ENCODE measurements around the gene MEN1. TPM values are rescaled to one million over a fixed set of nuclear protein-coding genes. Genes with fewer than 3 reads are reported as not detected.

MEN1 gene
- total RNA-seq, 1 experiment from 2014 or later = 46.1 TPM

GRCh38 chr11:64826578-64827450 lies 16.5 kb upstream of the MEN1 start:
- no peak for TF ChIP-seq CTCF (conservative IDR thresholded peaks at IDR 0.05; ENCODE audit: low read depth, low read length)
- TF ChIP-seq EZH2phosphoT487 (IDR thresholded peaks at IDR 0.05; ENCODE audit: borderline replicate concordance, low read length) = no peak
- no peak for TF ChIP-seq EZH2 (IDR thresholded peaks at IDR 0.05; ENCODE audit: low read length, unreplicated experiment)
- no peaks in the 10 kb centered on the region for H3K27me3 ChIP-seq (ENCODE audit: low read length)
- intact Hi-C loops (cut with micrococcal nuclease) = no loop called here
- no peak overlapping the region for H3K4me3 ChIP-seq (ENCODE audit: low read length)
- no peak overlapping the region for H3K4me2 ChIP-seq (ENCODE audit: low read length)
- no peaks in the 10 kb centered on the region for H4K20me1 ChIP-seq (ENCODE audit: low read length)
- H2AFZ ChIP-seq (ENCODE audit: low read length) = no peak overlapping the region
- ATAC-seq (no peak), DNase-seq (no peak)
- H3F3A ChIP-seq (ENCODE audit: low read length, unreplicated experiment) = no peaks in the 10 kb centered on the region
- no peak overlapping the region for H3K27ac ChIP-seq (ENCODE audit: low read length)
- peaks cover 23% of the 10 kb centered on the region for H3K36me3 ChIP-seq (ENCODE audit: low read depth, low read length)
- no TSS peak for BruUV-seq (replicated peaks)
- no peaks in the 10 kb centered on the region for H3K4me1 ChIP-seq (ENCODE audit: insufficient read depth, low read length)
- H3K9me3 ChIP-seq (ENCODE audit: low read length) = no peaks in the 10 kb centered on the region
- H3K9me2 ChIP-seq (replicated peaks; ENCODE audit: low read length) = no peaks in the 10 kb centered on the region
- ChIA-PET POLR2A (ENCODE audit: unreplicated experiment) (no interaction called here), CTCF (interaction anchor here (0.6 kb wide), 1 partner anchor 9 kb away, joined by 3 read pairs; no protein-coding TSS in a partner anchor)
- H3K79me2 ChIP-seq (ENCODE audit: low read length) = no peaks in the 10 kb centered on the region
- no peak overlapping the region for H3K9ac ChIP-seq (ENCODE audit: low read length)

DNA sequence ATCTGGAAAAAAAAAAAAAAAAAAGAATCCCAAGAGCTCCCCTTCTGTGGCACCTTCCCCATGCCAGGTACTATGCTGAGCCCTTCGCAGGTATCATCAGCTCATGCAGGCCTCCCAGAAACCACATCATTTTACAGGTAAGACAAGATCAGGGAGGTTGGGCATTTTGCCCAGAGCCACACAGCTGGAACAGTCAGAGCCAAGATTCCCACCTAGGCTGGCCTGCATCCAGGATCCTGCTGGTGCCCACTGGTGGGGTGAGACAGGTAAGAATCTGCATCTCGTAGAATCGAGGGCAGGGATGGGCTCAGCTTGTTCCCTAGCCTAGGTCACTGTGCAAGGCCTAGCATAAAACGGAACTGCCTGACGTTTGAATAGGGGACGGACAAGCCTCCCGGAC lies 15.7 kb upstream of the MEN1 start:
- no peaks in the 10 kb centered on the region for H3K4me1 ChIP-seq (ENCODE audit: insufficient read depth, low read length)
- H3K4me2 ChIP-seq (ENCODE audit: low read length) = no peak overlapping the region
- H3K9me3 ChIP-seq (ENCODE audit: low read length) = no peaks in the 10 kb centered on the region
- H3K9me2 ChIP-seq (replicated peaks; ENCODE audit: low read length) = no peaks in the 10 kb centered on the region
- TF ChIP-seq CTCF (conservative IDR thresholded peaks at IDR 0.05; ENCODE audit: low read depth, low read length) (no peak), EZH2phosphoT487 (IDR thresholded peaks at IDR 0.05; ENCODE audit: borderline replicate concordance, low read length) (no peak), EZH2 (IDR thresholded peaks at IDR 0.05; ENCODE audit: low read length, unreplicated experiment) (no peak)
- H3K79me2 ChIP-seq (ENCODE audit: low read length) = no peaks in the 10 kb centered on the region
- no peaks in the 10 kb centered on the region for H3F3A ChIP-seq (ENCODE audit: low read length, unreplicated experiment)
- H4K20me1 ChIP-seq (ENCODE audit: low read length) = no peaks in the 10 kb centered on the region
- no TSS peak for BruUV-seq (replicated peaks)
- intact Hi-C loops (cut with micrococcal nuclease) = no loop called here
- ChIA-PET CTCF (interaction anchor here (0.5 kb wide), 1 partner anchor 38 kb away, joined by 3 read pairs; no protein-coding TSS in a partner anchor), POLR2A (ENCODE audit: unreplicated experiment) (no interaction called here)
- no peak overlapping the region for H3K9ac ChIP-seq (ENCODE audit: low read length)
- H3K27ac ChIP-seq (ENCODE audit: low read length) = no peak overlapping the region
- H3K27me3 ChIP-seq (ENCODE audit: low read length) = no peaks in the 10 kb centered on the region
- no peak overlapping the region for H3K4me3 ChIP-seq (ENCODE audit: low read length)
- peaks cover 23% of the 10 kb centered on the region for H3K36me3 ChIP-seq (ENCODE audit: low read depth, low read length)
- no peak overlapping the region for H2AFZ ChIP-seq (ENCODE audit: low read length)
- ATAC-seq = no peak
- DNase-seq = no peak

- TF ChIP-seq EZH2phosphoT487 (IDR thresholded peaks at IDR 0.05; ENCODE audit: borderline replicate concordance, low read length) (no peak), CTCF (conservative IDR thresholded peaks at IDR 0.05; ENCODE audit: low read depth, low read length) (no peak), EZH2 (IDR thresholded peaks at IDR 0.05; ENCODE audit: low read length, unreplicated experiment) (no peak)
- H3K4me2 ChIP-seq (ENCODE audit: low read length) = no peak overlapping the region
- H3K4me1 ChIP-seq (ENCODE audit: insufficient read depth, low read length) = no peaks in the 10 kb centered on the region
- no peaks in the 10 kb centered on the region for H3K9me3 ChIP-seq (ENCODE audit: low read length)
- H3K27ac ChIP-seq (ENCODE audit: low read length) = no peak overlapping the region
- TSS peak; percentile 25 for BruUV-seq (replicated peaks)
- no peaks in the 10 kb centered on the region for H3K9me2 ChIP-seq (replicated peaks; ENCODE audit: low read length)
- no peak overlapping the region for H3K9ac ChIP-seq (ENCODE audit: low read length)
- no peak for ATAC-seq
- H3K27me3 ChIP-seq (ENCODE audit: low read length) = no peaks in the 10 kb centered on the region
- ChIA-PET POLR2A (ENCODE audit: unreplicated experiment) (no interaction called here), CTCF (no interaction called here)
- H2AFZ ChIP-seq (ENCODE audit: low read length) = no peak overlapping the region
- no peak overlapping the region for H3K4me3 ChIP-seq (ENCODE audit: low read length)
- intact Hi-C loops (cut with micrococcal nuclease) = no loop called here
- H3K79me2 ChIP-seq (ENCODE audit: low read length) = no peaks in the 10 kb centered on the region
- H3K36me3 ChIP-seq (ENCODE audit: low read depth, low read length) = peaks cover 23% of the 10 kb centered on the region
- H3F3A ChIP-seq (ENCODE audit: low read length, unreplicated experiment) = no peaks in the 10 kb centered on the region
- DNase-seq = no peak
- no peaks in the 10 kb centered on the region for H4K20me1 ChIP-seq (ENCODE audit: low read length)
Measured at GRCh38 chr11:64823568-64824119, 13.3 kb upstream of the MEN1 start.
